Suprapubic skin (tissue), 4 donors: Measurements from ENCODE around the gene RABGAP1.

Source experiments
- POLR2A ChIP-seq, 2 donors: fragments of 450-650 bp; IDR thresholded peaks; one replicate each; pipeline ENCODE4 v1.6.1; 2017; ENCODE audit warnings: antibody characterized with exemption in 2 of 2, mild to moderate bottlenecking in 2 of 2, moderate library complexity in 2 of 2
- POLR2AphosphoS5 ChIP-seq, 3 donors: sonication (generic); formaldehyde crosslinking; IDR thresholded peaks; one replicate each; pipeline ENCODE4 v1.6.1; 2017; ENCODE audit warnings: antibody characterized with exemption in 3 of 3

GRCh38 chr9:122975196-122975595 lies 34.4 kb downstream of the RABGAP1 start:
- TF ChIP-seq POLR2AphosphoS5 (IDR thresholded peaks at IDR 0.05) (no peak), POLR2A (IDR thresholded peaks at IDR 0.05) (no peak)
